Measurements from ENCODE around the gene RCN2.

The RCN2 gene

DNA sequence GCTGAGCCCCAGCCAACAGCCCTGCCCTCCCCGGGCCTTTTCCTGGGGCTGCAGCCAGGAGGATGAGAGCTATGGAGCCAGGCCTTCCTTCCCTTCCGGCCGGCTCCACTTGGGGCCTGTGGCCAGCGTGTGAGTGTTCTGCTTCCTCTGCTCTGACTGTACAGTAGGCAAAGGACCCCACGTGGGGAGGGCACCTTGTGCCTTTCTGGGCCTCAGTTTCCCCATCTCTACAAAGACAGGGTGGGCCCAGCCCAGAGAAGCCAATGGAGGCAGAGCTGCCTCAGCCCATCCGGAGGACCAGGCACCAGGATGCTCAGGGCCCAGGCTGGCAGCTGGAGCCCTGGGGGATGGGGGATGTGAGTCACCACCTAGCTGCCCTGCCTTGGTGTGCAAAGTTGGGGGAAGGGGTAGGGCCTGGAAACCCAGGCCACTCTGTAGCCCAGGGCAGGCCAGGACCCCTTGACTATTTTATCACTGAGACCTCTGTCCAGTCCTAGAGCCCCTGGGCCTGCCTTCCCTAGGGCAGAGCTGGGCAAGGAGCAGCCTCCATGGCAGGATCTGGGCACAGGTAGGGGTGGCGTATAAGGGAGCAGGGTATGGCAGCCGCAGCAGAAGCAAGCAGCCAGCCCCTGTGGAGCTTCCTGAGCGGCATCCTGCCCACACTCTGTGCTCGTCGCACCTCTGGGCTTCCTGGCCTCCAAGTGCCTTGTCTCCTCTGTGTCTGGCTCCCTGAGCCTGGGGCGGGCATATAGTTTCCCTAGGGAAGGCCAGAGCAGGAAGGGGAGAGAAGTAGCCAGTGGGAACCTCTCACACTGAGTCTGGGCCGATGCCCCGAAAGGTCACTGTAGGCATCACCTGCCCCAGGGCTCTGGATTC, 65.2 kb downstream of the RCN2 start:
- peak; percentile 25 for DNase-seq

DNA sequence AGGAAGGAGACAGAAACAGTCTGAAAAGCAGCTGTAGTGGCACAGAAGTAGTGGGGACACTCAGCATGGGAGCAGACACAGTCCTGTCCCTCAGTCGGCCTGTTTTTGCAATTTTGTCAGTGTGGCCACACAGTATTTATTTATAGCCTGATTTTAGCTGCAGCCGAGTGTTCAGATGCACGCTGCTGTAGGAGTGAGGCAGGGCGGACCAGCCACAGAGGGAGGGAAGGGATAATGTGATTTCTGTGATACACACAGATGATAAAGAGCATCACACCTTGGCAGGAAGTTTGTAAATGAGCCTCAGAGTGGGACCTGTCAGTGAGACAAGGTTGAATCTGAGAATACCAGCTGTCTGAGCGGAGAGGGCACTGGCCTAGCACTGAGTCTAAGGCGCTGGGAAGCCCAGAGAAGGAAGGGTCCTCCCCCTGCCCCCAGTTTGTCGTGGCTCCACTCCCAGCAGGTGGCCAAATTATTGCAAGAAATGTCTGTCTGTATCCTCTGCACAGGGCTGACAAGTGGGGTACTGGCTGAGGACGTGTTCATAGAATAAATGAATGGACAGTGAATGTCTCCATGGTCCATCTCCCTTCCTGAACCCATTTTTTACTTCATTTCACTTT, 67.2 kb downstream of the RCN2 start:
- DNase-seq = no peak

DNA sequence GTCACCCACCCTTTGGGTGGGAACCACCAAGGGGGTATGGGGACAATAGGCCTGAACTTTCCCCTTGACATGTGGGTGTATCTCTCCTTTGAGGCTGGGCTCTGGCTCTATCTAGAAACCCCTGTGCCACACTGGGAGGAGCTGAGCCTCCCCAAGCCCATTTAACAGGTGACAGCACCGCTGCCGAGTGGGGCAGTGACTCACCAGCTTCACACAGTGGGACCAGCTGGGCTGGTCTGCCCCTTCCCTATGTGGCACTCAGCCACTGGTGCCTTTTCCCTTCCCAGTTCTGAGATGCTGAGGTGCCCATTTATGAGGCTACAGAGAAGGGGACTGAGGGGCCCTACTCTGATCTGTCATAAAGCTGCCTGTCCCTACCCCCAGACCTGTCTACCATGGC, 68.4 kb downstream of the RCN2 start:
- DNase-seq = no peak

DNA sequence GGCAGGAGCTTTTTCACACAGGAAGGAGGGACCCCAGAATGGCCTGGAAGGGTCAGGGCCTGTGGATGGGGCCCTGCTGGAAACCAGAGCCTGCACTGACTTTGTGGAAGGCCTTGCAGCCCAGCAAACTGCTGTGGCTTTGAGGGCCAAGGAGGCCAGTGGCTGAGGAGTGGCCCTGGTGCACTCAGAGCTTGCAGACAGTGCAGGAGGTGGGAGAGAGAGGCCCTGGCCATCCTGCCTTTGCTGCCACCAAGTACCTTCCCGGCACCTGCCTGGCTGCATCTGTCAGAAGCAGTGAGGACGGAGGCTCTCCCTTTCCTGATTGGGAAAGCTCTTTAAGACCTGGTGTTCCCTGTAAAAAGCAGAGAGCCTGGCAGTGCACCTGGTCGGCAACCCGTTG, 69.8 kb downstream of the RCN2 start:
- no peak for DNase-seq

DNA sequence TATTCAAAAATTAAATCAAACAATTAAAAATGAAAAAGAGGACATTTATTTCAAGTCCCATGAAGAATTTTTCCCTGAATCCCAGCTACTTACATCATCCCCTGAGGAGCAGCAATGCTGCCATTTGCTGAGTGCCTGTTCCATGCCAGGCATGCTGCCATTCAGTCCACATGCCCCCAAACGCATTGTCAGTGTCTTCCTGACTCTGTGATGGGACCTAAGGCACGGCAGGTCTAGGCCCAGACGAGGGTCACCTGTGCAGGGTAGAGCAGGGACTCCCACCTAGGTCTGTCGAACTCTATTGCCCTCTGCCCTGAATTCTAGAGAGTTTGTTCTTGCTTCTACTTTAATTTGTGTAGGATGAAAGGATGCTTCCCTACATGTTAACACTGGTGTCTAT, 70.4 kb downstream of the RCN2 start:
- no peak for DNase-seq

DNA sequence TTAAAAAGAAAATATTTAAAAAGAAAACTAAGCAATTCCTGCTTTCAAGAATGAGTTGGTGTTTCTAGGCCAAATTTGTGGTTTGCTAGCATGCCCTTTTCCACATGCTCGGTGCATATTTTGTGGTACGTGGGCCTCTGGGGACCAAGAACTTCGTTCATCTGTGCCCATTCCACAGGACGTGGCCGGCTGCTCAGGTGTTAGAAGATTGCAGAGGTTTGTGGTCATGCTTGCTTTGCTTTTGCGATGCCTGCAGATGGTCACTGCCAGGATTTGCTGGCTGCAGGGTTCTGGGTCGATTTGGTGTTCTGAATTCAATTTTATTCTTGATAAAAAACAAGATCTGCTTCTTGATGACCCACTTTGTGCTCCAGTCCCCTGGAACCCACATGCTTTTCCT, 70.9 kb downstream of the RCN2 start:
- no peak for DNase-seq

DNA sequence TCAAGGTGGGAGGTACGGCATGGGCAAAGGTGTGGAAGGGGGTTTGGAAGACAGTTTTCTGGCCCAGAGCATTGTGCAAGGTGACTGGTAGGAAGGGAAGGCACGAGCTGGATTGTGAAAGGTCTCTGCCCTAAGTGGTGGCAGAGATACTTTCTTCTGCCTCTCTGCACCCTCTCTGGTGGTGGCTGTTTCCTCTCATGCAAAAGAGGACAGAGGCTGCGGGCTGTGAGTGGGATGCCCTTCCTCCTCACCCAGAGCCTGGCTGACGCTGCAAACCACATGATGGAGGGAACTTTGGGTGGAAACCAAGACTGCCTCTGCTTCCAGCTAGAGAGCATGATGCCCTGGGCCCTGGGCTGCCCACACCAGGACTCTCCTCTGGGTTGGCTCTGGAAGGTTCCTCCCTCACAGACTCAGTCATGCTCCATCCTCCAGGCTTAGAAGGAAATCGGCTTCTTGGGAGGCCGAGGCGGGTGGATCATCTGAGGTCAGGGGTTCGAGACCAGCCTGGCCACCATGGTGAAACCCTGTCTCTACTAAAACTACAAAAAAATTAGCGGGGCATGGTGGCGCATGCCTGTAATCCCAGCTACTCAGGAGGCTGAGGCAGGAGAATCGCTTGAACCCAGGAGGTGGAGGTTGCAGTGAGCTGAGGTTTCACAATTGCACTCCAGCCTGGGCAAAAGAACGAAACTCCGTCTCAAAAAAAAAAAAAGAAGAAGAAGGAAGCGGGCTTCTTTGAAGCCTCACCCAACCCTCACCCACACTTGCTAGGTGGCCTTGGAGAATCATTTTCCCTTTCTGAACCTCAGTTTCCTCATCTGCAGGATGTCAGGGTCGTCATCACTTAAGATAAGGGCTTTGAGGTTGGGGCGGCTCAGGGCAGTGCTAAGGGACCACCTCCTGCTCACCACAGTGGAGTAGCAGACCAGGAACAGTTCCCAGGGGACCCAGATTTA, 71.7 kb downstream of the RCN2 start:
- no peak for DNase-seq
